Subcutaneous adipose tissue (tissue), 4 donors: Measurements from ENCODE around the gene CEP72. TPM values are rescaled to one million over a fixed set of nuclear protein-coding genes. Genes with fewer than 3 reads are reported as not detected.

Experiments used
- CTCF ChIP-seq: fragments of 450-650 bp; IDR thresholded peaks from one replicate; pipeline ENCODE4 v1.5.1; 2016; ENCODE audit warnings: low read depth, mild to moderate bottlenecking, control low read depth, antibody characterized with exemption, moderate library complexity
- total RNA-seq, 4 donors: library from RNA; depleted of rRNA; stranded (reverse); fragments of >200 nt; gene quantifications; one replicate each; pipeline ENCODE4 v1.1.0, GENCODE V29; 2016

CEP72 gene
- total RNA-seq, 4 donors from 2014 or later: 1.8 to 5.3 (median 2.9) TPM

DNA sequence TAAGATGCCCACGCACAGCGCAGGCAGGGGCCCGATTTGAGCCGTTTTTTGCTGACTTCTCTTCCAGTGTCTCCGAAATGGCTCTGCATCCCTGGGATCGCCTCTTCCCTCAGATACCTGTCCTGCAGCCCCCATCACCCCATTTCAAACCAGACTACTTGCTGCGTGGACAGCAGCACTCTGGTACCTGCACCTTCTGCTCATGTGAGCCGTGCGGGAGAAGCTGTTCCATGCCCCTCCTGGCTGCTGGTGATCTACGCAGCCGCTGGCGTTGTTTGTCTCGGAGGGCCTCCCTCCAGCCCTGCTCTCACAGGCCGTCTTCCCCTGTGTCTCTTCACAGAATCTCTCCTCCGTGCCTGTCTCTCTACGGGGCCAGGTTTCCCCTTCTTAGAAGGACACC, 13.4 kb downstream of the CEP72 start:
- TF ChIP-seq CTCF: no peak

DNA sequence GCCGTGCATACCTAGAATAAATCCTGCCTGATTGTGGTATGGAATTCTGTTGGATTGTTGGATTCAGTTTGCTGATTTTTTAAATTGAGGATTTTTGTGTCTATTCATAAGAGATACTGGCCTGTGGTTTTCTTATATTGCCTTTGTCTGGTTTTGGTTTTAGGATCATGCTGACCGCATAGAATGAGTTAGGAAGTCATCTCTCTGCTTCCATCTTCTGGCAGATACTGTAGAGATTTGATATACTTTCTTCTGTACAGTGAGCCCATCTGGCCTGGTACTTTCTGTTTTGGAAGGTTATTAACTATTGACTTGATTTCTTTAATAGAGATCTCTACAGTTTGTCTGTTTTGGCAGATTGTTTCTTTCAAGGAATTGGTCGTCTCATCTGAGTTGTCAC, 14.7 kb downstream of the CEP72 start:
- no peak for TF ChIP-seq CTCF

DNA sequence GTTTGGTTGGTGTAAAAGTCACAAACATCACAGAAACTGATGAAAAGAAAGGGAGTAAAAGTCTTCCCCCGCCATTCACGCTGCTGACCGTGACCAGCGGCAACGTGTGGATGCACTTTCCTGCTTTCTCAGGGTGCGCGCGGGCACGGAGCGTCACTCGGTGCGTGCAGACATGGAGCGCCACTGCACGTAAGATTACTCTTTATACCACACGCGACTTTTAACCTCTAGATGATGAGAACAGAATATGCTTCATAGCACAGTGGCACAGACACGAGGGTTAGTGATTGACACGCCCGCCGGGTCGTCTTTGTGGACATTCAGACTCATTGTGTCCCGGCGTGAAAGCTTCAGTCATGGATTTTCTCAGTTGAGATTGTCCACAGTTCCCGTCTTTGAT, 15.7 kb downstream of the CEP72 start:
- no peak for TF ChIP-seq CTCF

GRCh38 chr5:633501-633955, 21.4 kb downstream of the CEP72 start:
- TF ChIP-seq CTCF: no peak

- no peak for TF ChIP-seq CTCF
These were observed 22.1 kb downstream of the CEP72 start for GRCh38 chr5:634191-634590.

GRCh38 chr5:635306-636055, 23.3 kb downstream of the CEP72 start:
- no peak for TF ChIP-seq CTCF

DNA sequence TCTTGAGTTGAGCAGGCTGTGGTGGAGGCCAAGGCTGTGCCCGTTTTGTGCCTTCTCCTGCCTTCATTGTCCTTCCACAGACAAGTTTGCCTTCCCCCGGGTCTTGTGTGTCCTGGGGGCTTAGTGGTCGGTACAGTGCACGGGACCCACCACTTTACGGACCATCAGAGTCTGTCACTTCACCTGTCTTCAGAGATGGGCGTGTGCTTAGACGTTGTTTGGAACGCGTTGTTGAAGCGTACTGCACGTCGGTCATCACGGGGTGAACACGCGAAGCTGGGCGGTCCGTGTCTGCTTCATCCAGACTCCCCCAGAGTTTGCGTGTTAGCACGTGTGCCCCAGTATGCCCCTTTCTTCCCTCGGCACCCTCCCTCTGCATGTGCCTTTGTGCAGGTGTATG, 24.8 kb downstream of the CEP72 start:
- TF ChIP-seq CTCF: no peak
